Activated CD8-positive, alpha-beta memory T cell treated with anti-CD3 and anti-CD28 coated beads, Interleukin-2, amount 10 ng/mL, durations not matched to agents 7 days and 5 days (primary cell): Measurements from ENCODE around the gene ETV7. TPM values are rescaled to one million over a fixed set of nuclear protein-coding genes. Genes with fewer than 3 reads are reported as not detected.

ENCODE experiments used
- ATAC-seq: fragments of 150-1000 bp; cut with Tn5 transposase; one replicate; pipeline ENCODE4 v1.10.0; 2021; ENCODE audit warnings: moderate library complexity
- CTCF ChIA-PET: fragments of 350-600 bp; sonication (Branson Sonifier 250); formaldehyde crosslinking; loops from one replicate; lab custom pipeline; 2021; ENCODE audit warnings: antibody characterized with exemption; lab: Charles Lee
- DNase-seq: peaks from one replicate; pipeline ENCODE4 v3.0.0-alpha.2; 2020
- H3K27ac Mint-ChIP-seq: one replicate; pipeline ENCODE4 v1.8.0; 2021; ENCODE audit warnings: mild to moderate bottlenecking, mixed read lengths
- H3K27me3 Mint-ChIP-seq: one replicate; pipeline ENCODE4 v1.8.0; 2021; ENCODE audit warnings: mixed read lengths
- H3K36me3 Mint-ChIP-seq: one replicate; pipeline ENCODE4 v1.8.0; 2021; ENCODE audit warnings: mild to moderate bottlenecking, mixed read lengths
- H3K4me1 Mint-ChIP-seq: one replicate; pipeline ENCODE4 v1.8.0; 2021; ENCODE audit warnings: mixed read lengths
- H3K4me3 Mint-ChIP-seq: one replicate; pipeline ENCODE4 v1.8.0; 2021; ENCODE audit warnings: mild to moderate bottlenecking, moderate library complexity, mixed read lengths
- H3K9me3 Mint-ChIP-seq: one replicate; pipeline ENCODE4 v1.8.0; 2022; ENCODE audit warnings: low read depth, mixed read lengths
- total RNA-seq, 2 experiments: library from RNA; stranded (reverse); gene quantifications; one replicate each; pipeline ENCODE4 v1.2.3, GENCODE V29; 2021

Gene ETV7
- total RNA-seq, 2 experiments from 2014 or later, result 5.9 to 19.7 TPM

GRCh38 chr6:36355819-36356218 lies 31.6 kb downstream of the ETV7 start:
- Mint-ChIP-seq H3K36me3 (peaks cover 7% of the 10 kb centered on the region), H3K27me3 (peaks cover 24% of the 10 kb centered on the region), H3K27ac (no peak overlapping the region), H3K4me3 (no peak overlapping the region), H3K9me3 (peaks cover 8% of the 10 kb centered on the region), H3K4me1 (peaks cover 27% of the 10 kb centered on the region)
- DNase-seq (no peak), ATAC-seq (no peak)
- CTCF ChIA-PET, result interaction anchor here (2.7 to 9.1 kb wide), 2 partner anchors 17 to 53 kb away, joined by 8 to 91 read pairs; partner anchors contain the start of gene BNIP5

DNA sequence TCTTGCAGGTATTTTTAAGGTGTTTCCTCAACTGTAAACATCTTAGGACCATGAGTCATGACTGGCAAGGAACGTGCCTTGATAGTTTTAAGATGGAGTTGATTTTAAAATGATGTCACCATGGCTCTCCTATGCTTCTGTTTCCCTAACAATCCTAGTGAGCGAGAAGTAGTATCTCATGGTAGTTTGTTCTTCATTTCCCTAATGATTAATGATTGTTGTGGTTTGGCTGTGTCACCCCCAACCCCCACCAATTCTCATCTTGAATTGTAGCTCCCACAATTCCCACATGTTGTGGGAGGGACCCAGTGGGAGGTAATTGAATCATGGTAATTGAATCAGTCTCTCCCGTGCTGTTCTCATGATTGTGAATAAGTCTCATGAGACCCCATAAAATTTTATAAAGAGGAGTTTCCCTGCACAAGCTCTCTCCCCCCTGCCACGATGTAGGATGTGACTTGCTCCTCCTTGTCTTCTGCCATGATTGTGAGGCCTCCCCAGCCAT lies 34.0 kb downstream of the ETV7 start:
- H3K27me3 Mint-ChIP-seq, result peaks cover 31% of the 10 kb centered on the region
- CTCF ChIA-PET, result interaction anchor here (1.1 to 2.7 kb wide), 3 partner anchors 12 to 326 kb away, joined by 3 to 8 read pairs (median 6); partner anchors contain the start of gene MAPK14
- H3K27ac Mint-ChIP-seq, result no peak overlapping the region
- H3K4me3 Mint-ChIP-seq, result no peak overlapping the region
- H3K9me3 Mint-ChIP-seq, result peaks cover 8% of the 10 kb centered on the region
- H3K36me3 Mint-ChIP-seq, result peaks cover 7% of the 10 kb centered on the region
- H3K4me1 Mint-ChIP-seq, result peaks cover 18% of the 10 kb centered on the region
- DNase-seq (no peak), ATAC-seq (no peak)

- peaks cover 8% of the 10 kb centered on the region for H3K9me3 Mint-ChIP-seq
- H3K36me3 Mint-ChIP-seq, result peaks cover 7% of the 10 kb centered on the region
- CTCF ChIA-PET, result interaction anchor here (1.1 to 2.1 kb wide), 4 partner anchors 8 to 325 kb away, joined by 3 to 13 read pairs (median 8); partner anchors contain the start of gene MAPK14
- no peak for DNase-seq
- no peak overlapping the region for H3K27ac Mint-ChIP-seq
- peaks cover 10% of the 10 kb centered on the region for H3K4me1 Mint-ChIP-seq
- no peak overlapping the region for H3K4me3 Mint-ChIP-seq
- peaks cover 29% of the 10 kb centered on the region for H3K27me3 Mint-ChIP-seq
- ATAC-seq, result no peak
Measured at GRCh38 chr6:36352477-36353157, 34.9 kb downstream of the ETV7 start.

GRCh38 chr6:36350681-36351571 lies 36.5 kb downstream of the ETV7 start:
- peaks cover 3% of the 10 kb centered on the region for H3K4me1 Mint-ChIP-seq
- CTCF ChIA-PET, result interaction anchor here (0.6 to 2.1 kb wide), 6 partner anchors 7 to 255 kb away, joined by 3 to 13 read pairs (median 6); no protein-coding TSS in a partner anchor
- ATAC-seq (no peak), DNase-seq (no peak)
- H3K9me3 Mint-ChIP-seq, result peaks cover 8% of the 10 kb centered on the region
- peaks cover 7% of the 10 kb centered on the region for H3K36me3 Mint-ChIP-seq
- H3K27me3 Mint-ChIP-seq, result peaks cover 23% of the 10 kb centered on the region
- no peak overlapping the region for H3K27ac Mint-ChIP-seq
- H3K4me3 Mint-ChIP-seq, result no peak overlapping the region

- no peaks in the 10 kb centered on the region for H3K4me1 Mint-ChIP-seq
- peaks cover 8% of the 10 kb centered on the region for H3K9me3 Mint-ChIP-seq
- CTCF ChIA-PET, result interaction anchor here (0.6 to 1.8 kb wide), 2 partner anchors 11 to 255 kb away, joined by 3 to 6 read pairs; no protein-coding TSS in a partner anchor
- H3K36me3 Mint-ChIP-seq, result peaks cover 7% of the 10 kb centered on the region
- H3K4me3 Mint-ChIP-seq, result no peak overlapping the region
- H3K27me3 Mint-ChIP-seq, result peaks cover 17% of the 10 kb centered on the region
- H3K27ac Mint-ChIP-seq, result no peak overlapping the region
- DNase-seq (no peak), ATAC-seq (no peak)
Measured at GRCh38 chr6:36350082-36350481, 37.4 kb downstream of the ETV7 start.

DNA sequence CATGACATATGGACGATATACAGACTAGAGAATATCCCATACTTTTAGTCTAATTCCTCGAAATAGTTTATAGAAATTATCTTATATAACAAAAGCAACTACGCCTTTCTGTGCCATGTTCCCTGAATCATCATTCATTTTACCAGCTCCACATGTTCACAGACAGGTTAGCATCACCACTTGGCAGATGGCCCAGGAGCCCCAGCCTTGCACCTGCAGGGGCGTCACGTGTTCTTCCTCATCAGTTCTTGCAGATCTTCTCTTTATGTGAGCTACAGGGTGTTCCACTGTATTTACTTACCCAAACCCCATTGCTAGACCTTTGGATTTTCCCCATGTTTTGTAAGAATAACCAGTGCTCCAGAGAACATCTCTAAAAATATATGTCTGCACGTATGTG lies 38.2 kb downstream of the ETV7 start:
- ATAC-seq (no peak), DNase-seq (no peak)
- no peak overlapping the region for H3K4me3 Mint-ChIP-seq
- CTCF ChIA-PET, result interaction anchor here (0.6 to 0.7 kb wide), 2 partner anchors 19 to 145 kb away, joined by 3 read pairs; no protein-coding TSS in a partner anchor
- H3K9me3 Mint-ChIP-seq, result peaks cover 8% of the 10 kb centered on the region
- peaks cover 17% of the 10 kb centered on the region for H3K27me3 Mint-ChIP-seq
- H3K27ac Mint-ChIP-seq, result no peak overlapping the region
- no peaks in the 10 kb centered on the region for H3K4me1 Mint-ChIP-seq
- H3K36me3 Mint-ChIP-seq, result peaks cover 5% of the 10 kb centered on the region

DNA sequence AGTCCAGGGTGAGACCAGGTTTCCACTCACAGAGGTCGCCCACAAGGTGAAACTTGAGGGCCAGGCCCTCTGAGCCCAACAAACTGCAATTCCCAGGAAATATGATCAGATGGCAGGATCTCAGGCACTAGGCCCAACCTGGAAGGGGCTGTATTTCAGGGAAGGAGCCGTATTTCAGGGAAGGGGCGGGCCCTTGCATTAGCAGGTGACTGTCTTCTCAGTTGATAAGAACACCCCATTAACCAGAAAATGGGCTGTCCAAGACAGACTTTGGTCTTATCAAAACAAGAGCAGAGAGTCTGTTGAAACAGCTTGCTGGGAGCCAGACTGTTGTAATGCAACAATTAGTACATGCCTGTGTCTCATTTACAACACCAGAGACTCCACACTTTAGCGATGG lies 39.8 kb downstream of the ETV7 start:
- no peaks in the 10 kb centered on the region for H3K36me3 Mint-ChIP-seq
- no peak for ATAC-seq
- no peak for DNase-seq
- no peaks in the 10 kb centered on the region for H3K4me1 Mint-ChIP-seq
- peaks cover 9% of the 10 kb centered on the region for H3K27me3 Mint-ChIP-seq
- CTCF ChIA-PET, result interaction anchor here (1.2 to 3.5 kb wide), 2 partner anchors 8 to 12 kb away, joined by 3 to 22 read pairs; no protein-coding TSS in a partner anchor
- H3K4me3 Mint-ChIP-seq, result no peak overlapping the region
- peaks cover under 1% of the 10 kb centered on the region for H3K9me3 Mint-ChIP-seq
- no peak overlapping the region for H3K27ac Mint-ChIP-seq

DNA sequence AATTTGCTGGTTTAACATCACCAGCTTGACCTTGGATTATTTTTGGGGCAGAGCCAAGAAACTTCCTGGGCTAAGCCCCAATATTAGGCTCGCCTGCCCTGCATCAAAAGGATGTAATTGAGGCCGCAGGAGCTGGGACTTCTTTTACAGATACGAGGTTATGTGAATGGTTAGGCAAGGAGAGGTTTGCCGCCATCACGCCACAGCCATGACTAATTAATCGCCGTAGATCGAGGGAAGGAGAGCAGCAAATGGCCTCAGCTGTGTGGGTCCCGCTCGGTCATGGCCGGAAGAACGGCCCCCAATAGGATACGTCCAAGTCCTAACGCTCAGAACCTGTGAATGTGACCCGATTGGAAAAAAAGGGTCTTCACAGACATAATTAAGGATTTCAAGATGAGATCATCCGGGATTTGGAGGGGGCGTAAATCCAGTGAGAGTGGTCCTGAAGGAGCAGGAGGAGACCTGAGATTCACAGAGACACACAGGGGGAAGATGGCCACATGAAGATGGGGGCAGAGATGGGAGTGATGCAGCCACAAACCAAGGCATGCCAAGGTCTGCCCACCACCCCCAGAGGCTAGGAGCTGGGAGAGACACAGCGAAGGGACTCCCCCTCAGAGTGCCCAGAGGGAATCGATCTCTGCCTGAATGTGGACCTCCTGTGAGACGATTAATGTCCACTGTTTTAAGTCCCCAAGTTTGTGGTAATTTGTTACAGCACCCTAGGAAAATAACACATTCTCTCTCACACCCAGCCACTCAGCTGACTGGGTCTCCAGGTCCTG lies 40.8 kb downstream of the ETV7 start:
- H3K36me3 Mint-ChIP-seq, result no peaks in the 10 kb centered on the region
- no peaks in the 10 kb centered on the region for H3K9me3 Mint-ChIP-seq
- H3K27me3 Mint-ChIP-seq, result peaks cover 16% of the 10 kb centered on the region
- CTCF ChIA-PET, result interaction anchor here (1.0 to 3.5 kb wide), 2 partner anchors 13 to 44 kb away, joined by 3 to 22 read pairs; no protein-coding TSS in a partner anchor
- no peak overlapping the region for H3K27ac Mint-ChIP-seq
- no peak for DNase-seq
- no peak for ATAC-seq
- no peaks in the 10 kb centered on the region for H3K4me1 Mint-ChIP-seq
- H3K4me3 Mint-ChIP-seq, result no peak overlapping the region

DNA sequence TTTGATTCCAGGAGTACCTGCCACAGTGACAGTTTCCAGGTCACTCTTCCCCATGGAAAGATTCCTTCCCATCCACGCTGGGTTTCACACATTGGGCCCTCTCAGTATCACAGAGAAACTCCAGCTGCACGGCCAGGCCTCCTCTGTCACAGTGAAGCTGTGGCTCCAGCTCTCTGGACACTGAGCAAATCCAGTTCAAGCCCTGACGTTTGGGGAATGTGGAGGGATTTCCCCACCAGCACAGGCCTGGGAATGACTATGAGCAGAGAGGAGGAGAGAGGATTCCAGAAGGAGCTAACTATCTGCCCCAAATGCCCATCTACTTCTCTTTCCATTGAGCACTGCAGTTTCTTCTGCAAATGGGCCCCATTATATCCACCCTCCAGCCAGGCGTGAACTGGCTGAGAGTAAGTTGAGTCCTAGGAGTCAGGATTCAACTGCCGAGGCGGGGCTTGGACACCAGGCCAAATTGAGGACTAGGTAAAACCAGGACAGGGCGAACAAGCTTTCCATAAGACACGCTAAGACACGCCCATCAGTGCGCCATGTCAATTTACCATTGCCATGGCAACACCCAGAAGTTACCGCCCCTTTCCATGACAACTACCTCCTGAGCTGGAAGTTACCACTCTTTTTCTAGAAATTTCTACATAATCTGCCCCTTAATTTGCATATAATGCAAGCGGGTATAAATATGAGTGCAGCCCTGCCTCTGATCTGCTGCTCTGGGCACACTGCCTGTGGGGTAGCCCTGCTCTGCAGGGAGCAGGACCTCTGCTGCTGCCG lies 41.6 kb downstream of the ETV7 start:
- Mint-ChIP-seq H3K4me1 (peaks cover under 1% of the 10 kb centered on the region), H3K27me3 (peaks cover 18% of the 10 kb centered on the region), H3K9me3 (no peaks in the 10 kb centered on the region), H3K4me3 (no peak overlapping the region), H3K27ac (no peak overlapping the region), H3K36me3 (no peaks in the 10 kb centered on the region)
- no peak for ATAC-seq
- no peak for DNase-seq
- CTCF ChIA-PET, result interaction anchor here (0.7 to 3.5 kb wide), 3 partner anchors 14 to 1041 kb away, joined by 3 to 22 read pairs (median 3); no protein-coding TSS in a partner anchor

- ATAC-seq (no peak), DNase-seq (no peak)
- Mint-ChIP-seq H3K4me1 (peaks cover 13% of the 10 kb centered on the region), H3K36me3 (no peaks in the 10 kb centered on the region), H3K27me3 (peaks cover 30% of the 10 kb centered on the region), H3K27ac (no peak overlapping the region), H3K9me3 (no peaks in the 10 kb centered on the region), H3K4me3 (no peak overlapping the region)
- CTCF ChIA-PET, result interaction anchor here (0.8 kb wide), 2 partner anchors 8 to 496 kb away, joined by 3 to 4 read pairs; no protein-coding TSS in a partner anchor
Measured at GRCh38 chr6:36343109-36343680, 44.3 kb downstream of the ETV7 start.

GRCh38 chr6:36340618-36341454 lies 46.6 kb downstream of the ETV7 start:
- Mint-ChIP-seq H3K9me3 (no peaks in the 10 kb centered on the region), H3K27me3 (peaks cover 36% of the 10 kb centered on the region), H3K4me1 (peaks cover 22% of the 10 kb centered on the region), H3K36me3 (no peaks in the 10 kb centered on the region), H3K4me3 (no peak overlapping the region), H3K27ac (no peak overlapping the region)
- CTCF ChIA-PET, result interaction anchor here (0.6 to 6.7 kb wide), 43 partner anchors 8 to 418 kb away, joined by 3 to 91 read pairs (median 4); no protein-coding TSS in a partner anchor
- DNase-seq, result peak; percentile 79
- peak; percentile 86 for ATAC-seq
